Stimulated activated CD4-positive, alpha-beta T cell treated with anti-CD3 and anti-CD28 coated beads, Interleukin-1b, Interleukin-23, amount 100 ng/mL, for 48 hours (primary cell): ENCODE results near the gene ACE.
A peak's percentile ranks its signal among the peaks of the same experiment; 100 is the strongest.

Experiments
- DNase-seq: peaks from one replicate; pipeline ENCODE4 v3.0.0-alpha.2; 2020

ACE gene

GRCh38 chr17:63492940-63493339, 16.1 kb downstream of the ACE start:
- no peak for DNase-seq

- DNase-seq = no peak
These were observed 16.6 kb downstream of the ACE start for GRCh38 chr17:63493411-63493810.

- DNase-seq = no peak
These were observed 17.6 kb downstream of the ACE start for GRCh38 chr17:63494300-63494928.

DNA sequence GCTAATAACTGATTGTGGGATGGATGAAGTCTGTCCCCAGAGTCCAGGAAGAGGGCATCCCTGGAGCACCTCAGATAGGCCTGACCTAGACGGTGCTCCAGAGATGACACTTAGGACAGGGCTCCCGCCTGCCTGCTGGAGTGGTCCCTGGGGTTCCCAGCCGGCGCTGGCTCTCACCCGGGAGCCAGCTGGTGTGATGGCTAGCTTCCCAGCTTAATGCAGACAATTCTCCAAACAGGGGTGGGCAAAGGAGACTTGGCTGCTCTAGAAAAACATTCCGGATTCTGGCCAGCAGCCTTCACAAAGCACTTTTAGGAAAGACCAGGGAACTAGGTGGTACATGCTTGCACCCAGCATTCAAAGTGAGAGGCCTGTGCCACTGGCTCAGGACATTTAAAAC, 18.6 kb downstream of the ACE start:
- no peak for DNase-seq

DNA sequence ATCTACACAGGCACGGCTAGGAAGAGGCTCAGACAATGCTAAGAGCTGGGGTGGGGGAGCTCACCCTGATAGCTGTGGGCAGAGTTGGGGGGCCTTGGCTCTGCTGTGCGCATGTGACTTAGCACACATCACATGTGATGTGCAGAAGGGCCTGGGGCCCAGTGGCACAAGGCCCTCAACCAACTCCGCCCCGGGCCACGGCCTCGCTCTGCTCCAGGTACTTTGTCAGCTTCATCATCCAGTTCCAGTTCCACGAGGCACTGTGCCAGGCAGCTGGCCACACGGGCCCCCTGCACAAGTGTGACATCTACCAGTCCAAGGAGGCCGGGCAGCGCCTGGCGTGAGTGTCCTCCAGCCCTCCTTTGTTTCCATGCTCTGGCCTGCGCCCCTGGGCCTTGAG, 19.3 kb downstream of the ACE start:
- no peak for DNase-seq

DNA sequence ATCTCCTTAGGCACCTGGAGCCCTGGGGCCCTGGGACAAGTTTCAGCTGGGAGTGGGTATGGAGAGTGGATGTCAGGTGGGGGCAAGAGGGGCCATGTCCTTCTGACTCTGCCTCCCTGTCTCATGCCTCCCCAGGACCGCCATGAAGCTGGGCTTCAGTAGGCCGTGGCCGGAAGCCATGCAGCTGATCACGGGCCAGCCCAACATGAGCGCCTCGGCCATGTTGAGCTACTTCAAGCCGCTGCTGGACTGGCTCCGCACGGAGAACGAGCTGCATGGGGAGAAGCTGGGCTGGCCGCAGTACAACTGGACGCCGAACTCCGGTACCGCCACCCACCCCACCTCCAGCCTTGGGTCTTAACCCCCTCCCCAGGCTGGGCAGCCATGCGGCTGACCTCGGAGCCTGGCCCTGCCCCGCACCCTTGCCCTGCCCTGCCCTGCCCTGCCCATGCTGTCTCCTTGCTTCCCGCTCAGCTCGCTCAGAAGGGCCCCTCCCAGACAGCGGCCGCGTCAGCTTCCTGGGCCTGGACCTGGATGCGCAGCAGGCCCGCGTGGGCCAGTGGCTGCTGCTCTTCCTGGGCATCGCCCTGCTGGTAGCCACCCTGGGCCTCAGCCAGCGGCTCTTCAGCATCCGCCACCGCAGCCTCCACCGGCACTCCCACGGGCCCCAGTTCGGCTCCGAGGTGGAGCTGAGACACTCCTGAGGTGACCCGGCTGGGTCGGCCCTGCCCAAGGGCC, 20.0 kb downstream of the ACE start:
- no peak for DNase-seq

- DNase-seq = no peak
These were observed 21.0 kb downstream of the ACE start for GRCh38 chr17:63497708-63498483.

- DNase-seq = no peak
These were observed 21.9 kb downstream of the ACE start for GRCh38 chr17:63498626-63499195.

DNA sequence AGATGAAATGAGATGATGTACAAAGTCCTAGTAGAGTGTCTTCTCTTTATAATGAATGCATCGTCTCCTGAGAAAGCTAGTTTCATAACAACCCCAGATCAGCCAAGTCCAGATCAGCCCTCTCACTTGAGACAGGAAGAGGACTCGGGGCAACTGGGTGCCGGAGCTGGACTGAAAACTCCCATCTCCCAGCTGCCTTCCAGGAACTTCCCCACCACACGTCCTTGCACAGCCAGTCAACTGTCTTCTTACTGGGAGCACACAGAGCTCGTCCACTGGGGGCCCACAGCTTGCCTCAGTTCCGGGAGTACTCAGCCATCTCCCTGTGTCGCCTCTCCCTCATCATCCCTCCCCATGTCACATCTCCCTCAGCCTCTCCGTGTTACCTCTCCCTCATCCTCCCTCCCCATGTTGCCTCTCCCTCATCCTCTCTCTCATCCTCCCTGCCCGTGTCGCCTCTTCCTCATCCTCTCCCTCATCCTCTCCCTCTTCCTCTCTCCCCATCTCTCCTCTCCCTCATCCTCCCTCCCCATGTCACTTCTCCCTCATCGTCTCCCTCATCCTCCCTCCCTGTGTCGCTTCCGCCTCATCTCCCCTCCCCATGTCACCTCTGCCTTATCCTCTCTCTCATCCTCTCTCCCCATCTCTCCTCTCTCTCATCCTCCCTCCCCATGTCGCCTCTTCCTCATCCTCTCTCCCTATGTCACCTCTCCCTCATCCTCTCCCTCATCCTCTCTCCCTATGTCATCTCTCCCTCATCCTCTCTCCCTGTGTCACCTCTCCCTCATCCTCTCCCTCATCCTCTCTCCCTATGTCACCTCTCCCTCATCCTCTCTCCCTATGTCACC, 23.9 kb downstream of the ACE start:
- no peak for DNase-seq

GRCh38 chr17:63503341-63503705, 26.5 kb downstream of the ACE start:
- DNase-seq = no peak

GRCh38 chr17:63504261-63504660, 27.4 kb downstream of the ACE start:
- DNase-seq = no peak

DNA sequence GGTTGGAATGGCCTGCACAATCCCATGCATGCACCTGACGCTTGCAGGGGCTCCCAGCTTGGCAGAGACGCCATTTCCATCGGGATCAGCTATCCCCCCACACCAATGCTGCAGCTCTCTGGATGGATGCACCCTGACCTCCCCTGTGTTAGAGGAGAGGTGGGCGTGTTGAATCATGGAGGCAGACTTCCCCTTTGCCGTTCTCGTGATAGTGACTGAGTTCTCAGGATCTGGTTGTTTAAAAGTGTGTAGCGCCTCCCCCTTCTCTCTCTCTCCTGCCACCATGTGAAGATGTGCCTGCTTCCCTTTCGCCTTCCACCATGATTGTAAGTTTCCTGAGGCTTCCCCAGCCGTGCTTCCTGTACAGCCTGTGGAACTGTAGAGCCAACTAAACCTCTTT, 28.5 kb downstream of the ACE start:
- no peak for DNase-seq

DNA sequence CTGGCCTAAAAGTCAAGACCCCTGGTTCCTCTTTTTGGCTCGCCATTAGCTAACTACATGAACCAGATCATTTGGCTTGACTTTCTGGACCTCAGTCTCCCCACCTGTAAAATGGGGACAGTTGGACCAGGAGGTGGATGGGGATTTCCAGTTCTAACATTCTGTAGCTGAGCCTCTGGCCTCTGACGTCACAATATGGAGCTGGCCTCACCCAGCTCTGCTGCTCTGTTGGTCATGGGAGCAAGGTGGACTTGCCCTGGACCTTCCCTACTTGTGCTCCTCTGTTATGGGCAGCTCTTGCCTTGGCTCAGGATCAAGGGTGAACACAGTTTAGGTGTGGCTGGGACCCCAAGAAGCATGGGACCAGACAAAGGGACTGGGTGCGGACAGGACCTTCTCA, 29.8 kb downstream of the ACE start:
- no peak for DNase-seq

DNA sequence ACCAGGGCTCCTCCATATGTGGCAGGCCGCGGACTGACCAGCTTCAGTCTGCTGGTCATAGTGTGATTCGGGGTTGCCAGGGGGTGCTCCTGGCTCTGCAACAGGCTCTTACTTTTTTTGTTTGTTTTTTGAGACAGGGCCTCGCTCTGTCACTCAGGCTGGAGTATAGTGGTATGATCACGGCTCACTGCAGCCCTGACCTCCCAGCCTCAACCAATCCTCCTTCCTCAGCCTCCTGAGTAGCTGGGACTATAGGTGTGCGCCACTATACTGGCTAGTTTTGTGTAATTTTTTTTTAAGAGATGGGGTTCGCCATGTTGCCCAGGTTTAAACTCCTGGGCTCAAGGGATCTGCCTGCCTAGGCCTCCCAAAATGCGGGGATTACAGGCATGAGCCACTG, 34.5 kb downstream of the ACE start:
- DNase-seq = no peak

DNA sequence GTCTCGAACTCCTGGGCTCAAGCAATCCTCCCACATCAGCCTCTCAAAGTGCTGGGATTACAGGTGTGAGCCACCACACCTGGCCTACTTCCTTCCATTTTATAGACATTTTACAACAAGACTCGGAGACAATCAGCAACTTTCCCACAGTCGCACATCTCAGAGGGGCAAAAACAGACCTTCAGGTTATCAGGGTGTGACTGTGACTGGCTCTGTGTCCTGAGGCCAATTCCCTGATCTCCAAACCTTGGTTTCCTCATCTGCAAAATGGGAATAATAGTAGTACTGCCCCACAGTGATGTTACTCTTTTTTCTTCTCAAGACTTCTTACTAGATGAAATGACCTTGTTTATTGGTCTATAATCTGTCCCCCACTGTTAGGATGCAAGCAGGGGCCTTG, 35.5 kb downstream of the ACE start:
- DNase-seq = no peak

GRCh38 chr17:63512896-63513644, 36.2 kb downstream of the ACE start:
- no peak for DNase-seq

DNA sequence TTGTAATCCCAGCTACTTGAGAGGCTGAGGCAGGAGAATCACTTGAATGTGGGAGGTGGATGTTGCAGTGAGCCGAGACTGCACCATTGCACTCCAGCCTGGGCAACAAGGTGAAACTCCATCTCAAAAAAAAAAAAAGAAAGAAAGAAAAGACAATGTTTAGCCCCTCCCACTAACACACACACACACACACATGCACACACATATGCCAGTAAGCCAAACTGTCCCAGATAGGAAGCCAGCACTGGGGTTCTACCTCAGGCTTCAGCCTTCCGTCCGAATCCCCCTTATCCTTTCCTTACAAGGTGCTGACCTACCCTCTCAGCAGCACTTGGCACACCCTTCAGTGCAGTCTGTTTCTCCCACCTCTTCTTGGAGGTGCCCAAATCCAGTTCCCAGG, 37.6 kb downstream of the ACE start:
- no peak for DNase-seq

GRCh38 chr17:63514974-63515373, 38.1 kb downstream of the ACE start:
- DNase-seq = no peak

DNA sequence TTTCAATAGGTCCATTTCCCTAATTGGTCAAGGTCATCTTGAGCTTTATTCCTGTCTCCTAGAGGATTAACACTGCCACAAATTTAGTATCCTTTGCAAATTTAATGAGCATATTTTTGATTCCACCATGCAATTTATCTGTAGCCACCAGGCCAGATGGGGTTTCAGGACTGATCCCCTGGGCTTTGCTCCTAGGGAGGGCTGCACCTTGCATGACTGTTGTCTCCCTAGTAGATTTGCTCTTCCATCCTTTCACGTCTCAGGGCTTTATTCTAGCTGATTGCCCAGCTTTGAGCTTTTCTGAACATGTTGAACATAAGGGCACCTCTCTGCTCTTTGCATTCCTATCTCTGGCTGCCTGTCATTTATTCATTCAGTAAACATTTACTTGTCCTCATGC, 38.6 kb downstream of the ACE start:
- no peak for DNase-seq

DNA sequence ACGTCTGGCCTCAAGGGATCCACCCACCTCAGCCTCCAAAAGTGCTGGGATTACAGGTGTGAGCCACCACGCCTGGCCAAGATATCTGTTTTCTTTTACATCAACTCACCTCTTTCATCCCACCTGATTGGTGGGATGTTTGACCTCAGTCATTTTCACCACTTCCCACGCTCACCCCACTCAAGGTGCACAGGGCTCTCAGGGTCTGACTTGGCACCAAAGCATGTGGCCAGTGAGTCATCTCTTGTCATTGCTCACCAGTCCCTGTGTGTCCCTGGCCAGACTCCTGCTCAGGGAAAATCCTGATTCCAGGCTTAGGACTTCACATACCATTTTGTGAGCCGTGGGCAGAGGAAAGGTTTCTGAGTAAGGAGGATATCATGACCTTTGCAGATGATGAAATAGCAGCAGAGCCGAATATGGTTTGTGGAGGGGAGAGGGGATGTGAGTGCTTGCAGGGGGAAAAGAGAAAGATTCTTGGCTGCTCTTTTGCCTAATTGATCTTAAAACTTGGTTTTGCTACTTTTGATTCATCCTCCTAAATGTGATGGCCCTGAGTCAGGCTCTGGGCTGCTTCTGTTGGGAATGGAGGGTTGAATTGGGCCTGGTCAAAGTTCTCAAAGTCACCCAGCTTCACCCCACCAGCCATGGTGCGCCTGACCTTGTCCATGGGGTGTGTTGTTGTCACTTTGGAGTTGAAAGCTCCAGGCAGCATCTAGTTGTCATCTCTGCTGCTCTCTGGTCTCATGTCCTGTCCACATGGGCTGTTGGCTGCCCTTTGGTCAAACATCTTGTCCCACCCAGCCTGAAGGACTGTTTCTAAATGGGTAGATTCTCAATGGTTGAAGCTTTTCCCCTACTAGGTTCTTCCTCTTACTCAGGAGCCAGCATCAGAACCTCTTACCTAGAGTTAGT, 40.3 kb downstream of the ACE start:
- peak; percentile 58 for DNase-seq
